DOHH2 (cell line): ENCODE measurements around the gene RTN3.

Source experiments
- H3F3A ChIP-seq: fragments of 200-600 bp; sonication (generic), shearing (Covaris generic); 2 replicates; pipeline ENCODE4 v1.6.0; 2016; ENCODE audit warnings: antibody characterized with exemption, mild to moderate bottlenecking; ENCODE audit not compliant: control insufficient read depth, insufficient read depth
- H3K27ac ChIP-seq: fragments of 200-600 bp; sonication (generic); 2 replicates; pipeline ENCODE4 v1.5.1; 2014; ENCODE audit warnings: low read depth, mild to moderate bottlenecking, low read length, moderate library complexity
- H3K27me3 ChIP-seq: fragments of 200-600 bp; sonication (generic); 2 replicates; pipeline ENCODE4 v1.6.1; 2014; ENCODE audit warnings: mild to moderate bottlenecking, low read length, mixed read lengths; ENCODE audit not compliant: control insufficient read depth
- H3K36me3 ChIP-seq: fragments of 200-600 bp; sonication (generic); 2 replicates; pipeline ENCODE4 v1.6.1; 2014; ENCODE audit warnings: mild to moderate bottlenecking, low read length, moderate library complexity, mixed read lengths; ENCODE audit not compliant: control insufficient read depth
- H3K4me1 ChIP-seq: fragments of 200-600 bp; sonication (generic); 2 replicates; pipeline ENCODE4 v1.6.1; 2014; ENCODE audit warnings: mild to moderate bottlenecking, low read length, mixed read lengths; ENCODE audit not compliant: control insufficient read depth
- H3K4me2 ChIP-seq: fragments of 200-600 bp; sonication (generic); 2 replicates; pipeline ENCODE4 v1.6.0; 2014; ENCODE audit warnings: mild to moderate bottlenecking, low read length, moderate library complexity
- H3K4me3 ChIP-seq: fragments of 200-600 bp; sonication (generic); 2 replicates; pipeline ENCODE4 v1.5.1; 2014; ENCODE audit warnings: mild to moderate bottlenecking, low read length, mixed read lengths
- H3K79me2 ChIP-seq: fragments of 200-600 bp; sonication (generic); 2 replicates; pipeline ENCODE4 v1.6.1; 2014; ENCODE audit warnings: mild to moderate bottlenecking, low read length, mixed read lengths; ENCODE audit not compliant: control insufficient read depth
- H3K9me2 ChIP-seq: fragments of 200-600 bp; sonication (generic); replicated peaks from 2 replicates; pipeline ENCODE4 v1.6.1; 2014; ENCODE audit warnings: mild to moderate bottlenecking, low read length, mixed read lengths; ENCODE audit not compliant: control insufficient read depth
- H3K9me3 ChIP-seq: fragments of 200-600 bp; sonication (generic); 2 replicates; pipeline ENCODE4 v1.6.1; 2014; ENCODE audit warnings: antibody characterized with exemption, low read length, mixed read lengths; ENCODE audit not compliant: control insufficient read depth, insufficient read depth
- H4K20me1 ChIP-seq: fragments of 200-600 bp; sonication (generic); 2 replicates; pipeline ENCODE4 v1.6.0; 2014; ENCODE audit warnings: low read depth, mild to moderate bottlenecking, antibody characterized with exemption, low read length, moderate library complexity; ENCODE audit not compliant: control insufficient read depth, insufficient read depth
- EZH2phosphoT487 ChIP-seq: fragments of 200-600 bp; sonication (generic); IDR thresholded peaks from 2 replicates; pipeline ENCODE4 v1.6.1; 2017; ENCODE audit warnings: borderline replicate concordance, mild to moderate bottlenecking, antibody characterized with exemption, low read length, moderate library complexity, mixed read lengths
- TF ChIP-seq, protein P1 (sequence below): fragments of 200-600 bp; sonication (generic); IDR thresholded peaks from one replicate; pipeline ENCODE4 v1.5.1; 2014; ENCODE audit warnings: antibody characterized with exemption, mild to moderate bottlenecking, low read depth, low read length; ENCODE audit not compliant: poor library complexity, severe bottlenecking

RTN3 gene

DNA sequence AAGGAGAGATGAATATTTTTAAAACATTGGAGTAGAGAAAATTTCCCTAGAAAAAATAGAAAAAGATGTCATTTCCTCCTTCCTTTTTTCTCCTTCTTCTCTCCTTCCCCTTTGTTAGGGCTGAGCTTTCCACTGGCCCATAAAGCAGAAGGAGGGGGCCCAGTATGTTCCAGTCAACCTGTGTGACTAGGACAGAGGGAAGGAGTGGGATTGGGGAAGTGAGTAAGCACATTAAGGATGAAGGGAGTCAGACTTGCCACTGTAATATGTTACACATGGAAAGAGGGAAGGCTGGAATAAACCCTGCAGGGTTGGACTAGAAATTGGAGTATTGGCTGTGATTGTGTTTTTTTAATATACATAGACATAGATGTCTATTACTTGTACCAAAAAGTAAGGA lies 111.9 kb downstream of the RTN3 start:
- H3K4me2 ChIP-seq: no peak overlapping the region
- H3K4me1 ChIP-seq: no peaks in the 10 kb centered on the region
- TF ChIP-seq, protein P1, sequence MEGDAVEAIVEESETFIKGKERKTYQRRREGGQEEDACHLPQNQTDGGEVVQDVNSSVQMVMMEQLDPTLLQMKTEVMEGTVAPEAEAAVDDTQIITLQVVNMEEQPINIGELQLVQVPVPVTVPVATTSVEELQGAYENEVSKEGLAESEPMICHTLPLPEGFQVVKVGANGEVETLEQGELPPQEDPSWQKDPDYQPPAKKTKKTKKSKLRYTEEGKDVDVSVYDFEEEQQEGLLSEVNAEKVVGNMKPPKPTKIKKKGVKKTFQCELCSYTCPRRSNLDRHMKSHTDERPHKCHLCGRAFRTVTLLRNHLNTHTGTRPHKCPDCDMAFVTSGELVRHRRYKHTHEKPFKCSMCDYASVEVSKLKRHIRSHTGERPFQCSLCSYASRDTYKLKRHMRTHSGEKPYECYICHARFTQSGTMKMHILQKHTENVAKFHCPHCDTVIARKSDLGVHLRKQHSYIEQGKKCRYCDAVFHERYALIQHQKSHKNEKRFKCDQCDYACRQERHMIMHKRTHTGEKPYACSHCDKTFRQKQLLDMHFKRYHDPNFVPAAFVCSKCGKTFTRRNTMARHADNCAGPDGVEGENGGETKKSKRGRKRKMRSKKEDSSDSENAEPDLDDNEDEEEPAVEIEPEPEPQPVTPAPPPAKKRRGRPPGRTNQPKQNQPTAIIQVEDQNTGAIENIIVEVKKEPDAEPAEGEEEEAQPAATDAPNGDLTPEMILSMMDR: no peak
- no peak for TF ChIP-seq EZH2phosphoT487
- H3K9me3 ChIP-seq: peaks cover 5% of the 10 kb centered on the region; the same call in 1 of the 2 replicates
- H3F3A ChIP-seq: no peaks in the 10 kb centered on the region
- no peaks in the 10 kb centered on the region for H3K36me3 ChIP-seq
- no peaks in the 10 kb centered on the region for H3K79me2 ChIP-seq
- H3K4me3 ChIP-seq: no peak overlapping the region
- H3K27me3 ChIP-seq: no peaks in the 10 kb centered on the region
- no peaks in the 10 kb centered on the region for H3K9me2 ChIP-seq
- no peak overlapping the region for H3K27ac ChIP-seq
- H4K20me1 ChIP-seq: no peaks in the 10 kb centered on the region

GRCh38 chr11:63795066-63795465 lies 113.8 kb downstream of the RTN3 start:
- Histone ChIP-seq H3K36me3 (no peaks in the 10 kb centered on the region), H3K79me2 (no peaks in the 10 kb centered on the region), H3K27ac (no peak overlapping the region), H3K9me2 (no peaks in the 10 kb centered on the region), H3K4me1 (0 out of 2 replicates have a peak, but pooled peaks cover 3% of the 10 kb centered on the region), H4K20me1 (no peaks in the 10 kb centered on the region), H3K27me3 (no peaks in the 10 kb centered on the region), H3K9me3 (peaks cover 5% of the 10 kb centered on the region; the same call in 1 of the 2 replicates), H3F3A (no peaks in the 10 kb centered on the region), H3K4me2 (no peak overlapping the region), H3K4me3 (no peak overlapping the region)
- TF ChIP-seq, protein P1: no peak
- no peak for TF ChIP-seq EZH2phosphoT487

- no peaks in the 10 kb centered on the region for H3F3A ChIP-seq
Observed at GRCh38 chr11:63800921-63801320, 119.6 kb downstream of the RTN3 start.

More at GRCh38 chr11:63800921-63801320, 119.6 kb downstream of the RTN3 start:
- H4K20me1 ChIP-seq: no peaks in the 10 kb centered on the region
- H3K9me3 ChIP-seq: no peaks in the 10 kb centered on the region
- H3K9me2 ChIP-seq: no peaks in the 10 kb centered on the region
- H3K79me2 ChIP-seq: no peaks in the 10 kb centered on the region
- no peak overlapping the region for H3K4me2 ChIP-seq
- no peak overlapping the region for H3K27ac ChIP-seq
- no peaks in the 10 kb centered on the region for H3K27me3 ChIP-seq
- H3K4me3 ChIP-seq: no peak overlapping the region
- H3K4me1 ChIP-seq: peaks cover 7% of the 10 kb centered on the region; the same call in 1 of the 2 replicates
- no peaks in the 10 kb centered on the region for H3K36me3 ChIP-seq
- TF ChIP-seq, protein P1: no peak
- no peak for TF ChIP-seq EZH2phosphoT487
